ENCODE measurements around the gene FAM13B.

Gene FAM13B

GRCh38 chr5:137938751-137939143 lies 94.1 kb downstream of the FAM13B start:
- H3K36me3 ChIP-seq (ENCODE audit: insufficient read depth, low read length): peaks cover 65% of the 10 kb centered on the region
- H3K79me2 ChIP-seq (ENCODE audit: insufficient read depth, low read length): no peaks in the 10 kb centered on the region
- no peak for TF ChIP-seq CTCF (IDR thresholded peaks at IDR 0.05; ENCODE audit: low read length)
- no peak for TF ChIP-seq EZH2 (IDR thresholded peaks at IDR 0.05; ENCODE audit: borderline replicate concordance, low read length)
- no peak overlapping the region for H3K4me2 ChIP-seq (ENCODE audit: low read length)
- H3K4me3 ChIP-seq (ENCODE audit: low read depth, low read length, poor library complexity, severe bottlenecking): no peak overlapping the region
- H3K27ac ChIP-seq (ENCODE audit: low read depth, low read length, poor library complexity, severe bottlenecking): no peak overlapping the region
- no peaks in the 10 kb centered on the region for H3K27me3 ChIP-seq (ENCODE audit: insufficient read depth, low read length)
- H3K9me2 ChIP-seq (ENCODE audit: low read depth, low read length): no peaks in the 10 kb centered on the region
- H2AFZ ChIP-seq (ENCODE audit: low read length): no peak overlapping the region
- no peaks in the 10 kb centered on the region for H3F3A ChIP-seq (ENCODE audit: insufficient read depth, low read length)
- H4K20me1 ChIP-seq (ENCODE audit: insufficient read depth, low read length): no peaks in the 10 kb centered on the region
- H3K9me3 ChIP-seq (ENCODE audit: low read length): no peaks in the 10 kb centered on the region
- no peaks in the 10 kb centered on the region for H3K4me1 ChIP-seq (ENCODE audit: insufficient read depth, low read length, severe bottlenecking)
- H3K9ac ChIP-seq (ENCODE audit: low read length): no peak overlapping the region

- Histone ChIP-seq H3K4me1 (ENCODE audit: insufficient read depth, low read length, severe bottlenecking) (no peaks in the 10 kb centered on the region), H3K79me2 (ENCODE audit: insufficient read depth, low read length) (no peaks in the 10 kb centered on the region), H2AFZ (ENCODE audit: low read length) (no peak overlapping the region), H3K9ac (ENCODE audit: low read length) (no peak overlapping the region), H3K4me3 (ENCODE audit: low read depth, low read length, poor library complexity, severe bottlenecking) (no peak overlapping the region), H3F3A (ENCODE audit: insufficient read depth, low read length) (no peaks in the 10 kb centered on the region), H3K27ac (ENCODE audit: low read depth, low read length, poor library complexity, severe bottlenecking) (no peak overlapping the region), H3K36me3 (ENCODE audit: insufficient read depth, low read length) (peaks cover 61% of the 10 kb centered on the region), H4K20me1 (ENCODE audit: insufficient read depth, low read length) (no peaks in the 10 kb centered on the region), H3K9me2 (ENCODE audit: low read depth, low read length) (no peaks in the 10 kb centered on the region), H3K4me2 (ENCODE audit: low read length) (no peak overlapping the region), H3K9me3 (ENCODE audit: low read length) (no peaks in the 10 kb centered on the region), H3K27me3 (ENCODE audit: insufficient read depth, low read length) (no peaks in the 10 kb centered on the region)
- TF ChIP-seq CTCF (IDR thresholded peaks at IDR 0.05; ENCODE audit: low read length) (no peak), EZH2 (IDR thresholded peaks at IDR 0.05; ENCODE audit: borderline replicate concordance, low read length) (no peak)
Observed at GRCh38 chr5:137937994-137938750, 94.7 kb downstream of the FAM13B start.

GRCh38 chr5:137935694-137936093 lies 97.2 kb downstream of the FAM13B start:
- Histone ChIP-seq H3K4me3 (ENCODE audit: low read depth, low read length, poor library complexity, severe bottlenecking) (no peak overlapping the region), H3K36me3 (ENCODE audit: insufficient read depth, low read length) (peaks cover 37% of the 10 kb centered on the region; the same call in 1 of the 2 replicates), H3K4me2 (ENCODE audit: low read length) (no peak overlapping the region), H2AFZ (ENCODE audit: low read length) (no peak overlapping the region), H3K9me3 (ENCODE audit: low read length) (no peaks in the 10 kb centered on the region), H3K79me2 (ENCODE audit: insufficient read depth, low read length) (no peaks in the 10 kb centered on the region), H3K9me2 (ENCODE audit: low read depth, low read length) (no peaks in the 10 kb centered on the region), H3K27me3 (ENCODE audit: insufficient read depth, low read length) (no peaks in the 10 kb centered on the region), H3K9ac (ENCODE audit: low read length) (no peak overlapping the region), H3K4me1 (ENCODE audit: insufficient read depth, low read length, severe bottlenecking) (no peaks in the 10 kb centered on the region), H4K20me1 (ENCODE audit: insufficient read depth, low read length) (no peaks in the 10 kb centered on the region), H3K27ac (ENCODE audit: low read depth, low read length, poor library complexity, severe bottlenecking) (no peak overlapping the region), H3F3A (ENCODE audit: insufficient read depth, low read length) (no peaks in the 10 kb centered on the region)
- TF ChIP-seq CTCF (IDR thresholded peaks at IDR 0.05; ENCODE audit: low read length) (no peak), EZH2 (IDR thresholded peaks at IDR 0.05; ENCODE audit: borderline replicate concordance, low read length) (no peak)

Data from OCI-LY1 (cell line).